Activated CD8-positive, alpha-beta T cell treated with anti-CD3 and anti-CD28 coated beads for 36 hours (primary cell): ENCODE measurements around the gene TRIOBP. TPM values are rescaled to one million over a fixed set of nuclear protein-coding genes. Genes with fewer than 3 reads are reported as not detected.

Experiments used
- ATAC-seq: fragments of 200-7000 bp; cut with Tn5 transposase; one replicate; pipeline ENCODE4 v1.10.0; 2021; ENCODE audit warnings: mild to moderate bottlenecking, moderate library complexity
- CTCF ChIA-PET: fragments of 350-600 bp; sonication (Branson Sonifier 250); formaldehyde crosslinking; loops from one replicate; lab custom pipeline; 2021; ENCODE audit warnings: antibody characterized with exemption; lab: Charles Lee
- POLR2A ChIA-PET: fragments of 350-600 bp; sonication (Branson Sonifier 250); formaldehyde crosslinking; loops from one replicate; lab custom pipeline; 2021; ENCODE audit warnings: antibody characterized with exemption; lab: Charles Lee
- DNase-seq: peaks from one replicate; pipeline ENCODE4 v3.0.0-alpha.2; 2020
- H3K27ac Mint-ChIP-seq: one replicate; pipeline ENCODE4 v1.8.0; 2021; ENCODE audit warnings: mild to moderate bottlenecking, mixed read lengths
- H3K27me3 Mint-ChIP-seq: one replicate; pipeline ENCODE4 v1.8.0; 2021; ENCODE audit warnings: mixed read lengths
- H3K36me3 Mint-ChIP-seq: one replicate; pipeline ENCODE4 v1.8.0; 2021; ENCODE audit warnings: low read depth, mixed read lengths
- H3K4me1 Mint-ChIP-seq: one replicate; pipeline ENCODE4 v1.8.0; 2021; ENCODE audit warnings: low read depth, mixed read lengths
- H3K4me3 Mint-ChIP-seq: one replicate; pipeline ENCODE4 v1.8.0; 2021; ENCODE audit warnings: mild to moderate bottlenecking, moderate library complexity, mixed read lengths
- H3K9me3 Mint-ChIP-seq: one replicate; pipeline ENCODE4 v1.8.0; 2021; ENCODE audit warnings: mixed read lengths
- CTCF ChIP-seq: fragments of 200-600 bp; IDR thresholded peaks from one replicate; pipeline ENCODE4 v1.8.0; 2022; ENCODE audit warnings: antibody characterized with exemption, mild to moderate bottlenecking
- intact Hi-C: fragments of 100-400 bp; cut with micrococcal nuclease; formaldehyde crosslinking; loops from one replicate; pipeline ENCODE4 v1.10.0; 2022
- total RNA-seq, 2 experiments: library from RNA; stranded (reverse); gene quantifications; one replicate each; pipeline ENCODE4 v1.2.3, GENCODE V29; 2021

TRIOBP gene
- total RNA-seq, 2 experiments from 2014 or later: 17.8 to 20.7 TPM

GRCh38 chr22:37781434-37782059, 84.7 kb downstream of the TRIOBP start:
- no peak overlapping the region for H3K4me3 Mint-ChIP-seq
- ATAC-seq (no peak), DNase-seq (no peak)
- H3K27me3 Mint-ChIP-seq: no peaks in the 10 kb centered on the region
- no peaks in the 10 kb centered on the region for H3K4me1 Mint-ChIP-seq
- no peak for TF ChIP-seq CTCF
- ChIA-PET CTCF (interaction anchor here (1.1 kb wide), 1 partner anchor 36 kb away, joined by 4 read pairs; no protein-coding TSS in a partner anchor), POLR2A (interaction anchor here (1.6 to 2.1 kb wide), 2 partner anchors 11 to 16 kb away, joined by 3 to 6 read pairs; no protein-coding TSS in a partner anchor)
- no peak overlapping the region for H3K27ac Mint-ChIP-seq
- H3K9me3 Mint-ChIP-seq: no peaks in the 10 kb centered on the region
- no peaks in the 10 kb centered on the region for H3K36me3 Mint-ChIP-seq
- intact Hi-C loops: no loop called here

GRCh38 chr22:37782340-37783168, 85.7 kb downstream of the TRIOBP start:
- DNase-seq: no peak
- intact Hi-C loops: no loop called here
- no peaks in the 10 kb centered on the region for H3K36me3 Mint-ChIP-seq
- ATAC-seq: no peak
- H3K4me3 Mint-ChIP-seq: no peak overlapping the region
- H3K27me3 Mint-ChIP-seq: no peaks in the 10 kb centered on the region
- no peak for TF ChIP-seq CTCF
- POLR2A ChIA-PET: interaction anchor here (0.6 to 2.1 kb wide), 3 partner anchors 17 to 21 kb away, joined by 3 to 6 read pairs (median 4); no protein-coding TSS in a partner anchor
- no peaks in the 10 kb centered on the region for H3K9me3 Mint-ChIP-seq
- CTCF ChIA-PET: no interaction called here
- H3K4me1 Mint-ChIP-seq: no peaks in the 10 kb centered on the region
- H3K27ac Mint-ChIP-seq: no peak overlapping the region

DNA sequence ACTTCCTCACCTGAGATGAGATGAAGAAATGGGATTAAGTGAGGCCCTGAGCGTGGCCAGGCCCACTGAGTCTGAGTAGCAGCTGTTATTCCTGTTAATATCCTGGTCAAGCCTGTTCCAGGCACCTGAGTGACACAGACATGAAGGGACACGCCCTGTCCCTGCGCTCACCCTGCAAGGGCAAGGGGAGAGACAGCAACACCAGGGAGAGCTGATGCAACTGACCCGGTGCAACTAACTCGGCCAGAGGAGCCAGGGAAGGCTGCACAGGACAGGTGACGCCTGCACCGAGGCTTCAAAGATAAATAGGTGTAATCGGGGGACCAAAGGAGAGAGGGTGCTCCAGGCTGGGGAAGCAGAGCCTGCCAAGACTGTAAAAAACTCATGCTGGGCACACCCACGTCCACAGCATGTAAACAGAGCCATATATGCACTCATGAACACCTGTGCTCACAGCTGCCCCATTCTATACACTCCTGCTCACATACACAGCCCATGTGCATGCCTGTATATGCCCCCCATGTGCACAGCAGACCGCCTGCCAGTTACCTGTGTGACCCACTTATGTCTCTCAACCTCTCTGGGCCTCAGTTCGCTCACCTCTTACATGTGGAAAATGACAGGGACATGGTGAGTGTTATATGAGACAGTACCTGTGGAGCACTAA, 88.1 kb downstream of the TRIOBP start:
- Mint-ChIP-seq H3K4me3 (no peak overlapping the region), H3K9me3 (no peaks in the 10 kb centered on the region), H3K4me1 (no peaks in the 10 kb centered on the region), H3K27me3 (no peaks in the 10 kb centered on the region), H3K36me3 (no peaks in the 10 kb centered on the region), H3K27ac (no peak overlapping the region)
- no peak for TF ChIP-seq CTCF
- ChIA-PET CTCF (no interaction called here), POLR2A (no interaction called here)
- intact Hi-C loops: no loop called here
- ATAC-seq (no peak), DNase-seq (no peak)

- ChIA-PET POLR2A (no interaction called here), CTCF (no interaction called here)
- H3K4me1 Mint-ChIP-seq: no peaks in the 10 kb centered on the region
- H3K9me3 Mint-ChIP-seq: no peaks in the 10 kb centered on the region
- no peak for TF ChIP-seq CTCF
- H3K27ac Mint-ChIP-seq: no peak overlapping the region
- H3K27me3 Mint-ChIP-seq: no peaks in the 10 kb centered on the region
- intact Hi-C loops: no loop called here
- ATAC-seq: no peak
- H3K36me3 Mint-ChIP-seq: no peaks in the 10 kb centered on the region
- no peak for DNase-seq
- H3K4me3 Mint-ChIP-seq: no peak overlapping the region
Measured at GRCh38 chr22:37790234-37790633, 93.4 kb downstream of the TRIOBP start.
